ENCODE data around the gene PPP1R9B.

DNA sequence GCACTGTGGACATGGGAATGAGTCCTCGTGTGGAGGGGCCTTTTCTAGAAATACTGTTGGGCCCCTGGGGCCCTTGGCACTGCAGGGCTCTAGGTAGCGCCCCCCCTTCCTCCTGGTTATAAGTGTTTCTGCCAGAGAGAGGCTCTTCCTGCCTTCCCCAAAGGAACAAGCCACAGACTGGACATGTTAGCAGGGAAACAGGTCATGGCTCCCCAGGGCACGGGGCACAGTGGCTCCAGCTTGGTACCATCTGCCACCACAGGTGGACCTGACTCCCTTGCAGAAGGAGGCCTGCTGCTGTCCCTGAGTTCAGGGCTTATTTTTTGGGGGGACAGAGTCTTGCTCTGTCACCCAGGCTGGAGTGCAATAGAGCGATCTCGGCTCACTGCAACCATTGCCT is 46.5 kb downstream of the PPP1R9B start:
- TF ChIP-seq, protein P1, sequence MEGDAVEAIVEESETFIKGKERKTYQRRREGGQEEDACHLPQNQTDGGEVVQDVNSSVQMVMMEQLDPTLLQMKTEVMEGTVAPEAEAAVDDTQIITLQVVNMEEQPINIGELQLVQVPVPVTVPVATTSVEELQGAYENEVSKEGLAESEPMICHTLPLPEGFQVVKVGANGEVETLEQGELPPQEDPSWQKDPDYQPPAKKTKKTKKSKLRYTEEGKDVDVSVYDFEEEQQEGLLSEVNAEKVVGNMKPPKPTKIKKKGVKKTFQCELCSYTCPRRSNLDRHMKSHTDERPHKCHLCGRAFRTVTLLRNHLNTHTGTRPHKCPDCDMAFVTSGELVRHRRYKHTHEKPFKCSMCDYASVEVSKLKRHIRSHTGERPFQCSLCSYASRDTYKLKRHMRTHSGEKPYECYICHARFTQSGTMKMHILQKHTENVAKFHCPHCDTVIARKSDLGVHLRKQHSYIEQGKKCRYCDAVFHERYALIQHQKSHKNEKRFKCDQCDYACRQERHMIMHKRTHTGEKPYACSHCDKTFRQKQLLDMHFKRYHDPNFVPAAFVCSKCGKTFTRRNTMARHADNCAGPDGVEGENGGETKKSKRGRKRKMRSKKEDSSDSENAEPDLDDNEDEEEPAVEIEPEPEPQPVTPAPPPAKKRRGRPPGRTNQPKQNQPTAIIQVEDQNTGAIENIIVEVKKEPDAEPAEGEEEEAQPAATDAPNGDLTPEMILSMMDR (IDR thresholded peaks at IDR 0.05): no peak
- TF ChIP-seq POLR2A (IDR thresholded peaks at IDR 0.05): no peak
